ENCODE results near the gene TRPT1. TPM values are rescaled to one million over a fixed set of nuclear protein-coding genes. Genes with fewer than 3 reads are reported as not detected.

The TRPT1 gene
- total and polyA plus RNA-seq, 2 experiments from 2014 or later: 36.9 to 52.2 TPM

DNA sequence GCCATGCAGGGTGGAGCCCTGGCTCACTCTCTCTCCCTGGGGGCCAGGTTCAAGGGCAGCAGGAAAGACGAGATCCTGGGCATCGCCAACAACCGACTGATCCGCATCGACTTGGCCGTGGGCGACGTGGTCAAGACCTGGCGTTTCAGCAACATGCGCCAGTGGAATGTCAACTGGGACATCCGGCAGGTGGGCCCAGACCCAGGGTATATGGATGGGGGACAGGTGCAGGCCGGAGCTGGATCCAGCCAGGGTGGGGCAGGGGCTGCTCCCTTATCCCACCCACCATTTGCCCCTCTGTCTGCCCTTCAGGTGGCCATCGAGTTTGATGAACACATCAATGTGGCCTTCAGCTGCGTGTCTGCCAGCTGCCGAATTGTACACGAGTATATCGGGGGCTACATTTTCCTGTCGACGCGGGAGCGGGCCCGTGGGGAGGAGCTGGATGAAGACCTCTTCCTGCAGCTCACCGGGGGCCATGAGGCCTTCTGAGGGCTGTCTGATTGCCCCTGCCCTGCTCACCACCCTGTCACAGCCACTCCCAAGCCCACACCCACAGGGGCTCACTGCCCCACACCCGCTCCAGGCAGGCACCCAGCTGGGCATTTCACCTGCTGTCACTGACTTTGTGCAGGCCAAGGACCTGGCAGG, 2.9 kb downstream of the TRPT1 start:
- no peak overlapping the region for H3K27ac ChIP-seq (ENCODE audit: low read depth)
- no peak for DNase-seq (ENCODE audit: low spot score)
- H3K36me3 ChIP-seq (ENCODE audit: insufficient read depth): no peaks in the 10 kb centered on the region; the same call in 1 of the 2 replicates
- no peaks in the 10 kb centered on the region for H4K20me1 ChIP-seq (replicated peaks; ENCODE audit: insufficient read depth)
- H3K9me2 ChIP-seq (ENCODE audit: insufficient read depth): no peaks in the 10 kb centered on the region
- H3K79me2 ChIP-seq (replicated peaks; ENCODE audit: insufficient read depth): no peaks in the 10 kb centered on the region; the same call in 1 of the 2 replicates
- no peak overlapping the region for H3K4me3 Mint-ChIP-seq
- peaks cover 9% of the 10 kb centered on the region for H3K4me1 Mint-ChIP-seq
- ATAC-seq: no peak
- H3K4me3 ChIP-seq: no peak overlapping the region
- TF ChIP-seq, protein P1, sequence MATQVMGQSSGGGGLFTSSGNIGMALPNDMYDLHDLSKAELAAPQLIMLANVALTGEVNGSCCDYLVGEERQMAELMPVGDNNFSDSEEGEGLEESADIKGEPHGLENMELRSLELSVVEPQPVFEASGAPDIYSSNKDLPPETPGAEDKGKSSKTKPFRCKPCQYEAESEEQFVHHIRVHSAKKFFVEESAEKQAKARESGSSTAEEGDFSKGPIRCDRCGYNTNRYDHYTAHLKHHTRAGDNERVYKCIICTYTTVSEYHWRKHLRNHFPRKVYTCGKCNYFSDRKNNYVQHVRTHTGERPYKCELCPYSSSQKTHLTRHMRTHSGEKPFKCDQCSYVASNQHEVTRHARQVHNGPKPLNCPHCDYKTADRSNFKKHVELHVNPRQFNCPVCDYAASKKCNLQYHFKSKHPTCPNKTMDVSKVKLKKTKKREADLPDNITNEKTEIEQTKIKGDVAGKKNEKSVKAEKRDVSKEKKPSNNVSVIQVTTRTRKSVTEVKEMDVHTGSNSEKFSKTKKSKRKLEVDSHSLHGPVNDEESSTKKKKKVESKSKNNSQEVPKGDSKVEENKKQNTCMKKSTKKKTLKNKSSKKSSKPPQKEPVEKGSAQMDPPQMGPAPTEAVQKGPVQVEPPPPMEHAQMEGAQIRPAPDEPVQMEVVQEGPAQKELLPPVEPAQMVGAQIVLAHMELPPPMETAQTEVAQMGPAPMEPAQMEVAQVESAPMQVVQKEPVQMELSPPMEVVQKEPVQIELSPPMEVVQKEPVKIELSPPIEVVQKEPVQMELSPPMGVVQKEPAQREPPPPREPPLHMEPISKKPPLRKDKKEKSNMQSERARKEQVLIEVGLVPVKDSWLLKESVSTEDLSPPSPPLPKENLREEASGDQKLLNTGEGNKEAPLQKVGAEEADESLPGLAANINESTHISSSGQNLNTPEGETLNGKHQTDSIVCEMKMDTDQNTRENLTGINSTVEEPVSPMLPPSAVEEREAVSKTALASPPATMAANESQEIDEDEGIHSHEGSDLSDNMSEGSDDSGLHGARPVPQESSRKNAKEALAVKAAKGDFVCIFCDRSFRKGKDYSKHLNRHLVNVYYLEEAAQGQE (IDR thresholded peaks at IDR 0.05; ENCODE audit: unreplicated experiment): no peak
- no peak for TF ChIP-seq POLR2AphosphoS5 (IDR thresholded peaks at IDR 0.05; ENCODE audit: low read depth)
- TF ChIP-seq NANOG (IDR thresholded peaks at IDR 0.05; ENCODE audit: borderline replicate concordance): no peak
- TF ChIP-seq EZH2 (IDR thresholded peaks at IDR 0.05; ENCODE audit: low read depth, unreplicated experiment): no peak
- TF ChIP-seq EZH2phosphoT487 (IDR thresholded peaks at IDR 0.05; ENCODE audit: unreplicated experiment): no peak
- no peaks in the 10 kb centered on the region for H3K27me3 ChIP-seq (ENCODE audit: insufficient read depth)
- no peaks in the 10 kb centered on the region for H3K9me3 Mint-ChIP-seq
- no peaks in the 10 kb centered on the region; the same call in 1 of the 2 replicates for H3K4me1 ChIP-seq (ENCODE audit: insufficient read depth)
- no peak overlapping the region for H2AFZ ChIP-seq
- no peak overlapping the region for H3K27ac Mint-ChIP-seq
- no peak overlapping the region for H3K4me2 ChIP-seq
- H3F3A ChIP-seq (replicated peaks; ENCODE audit: low read depth): no peaks in the 10 kb centered on the region
- H3K27me3 Mint-ChIP-seq (ENCODE audit: insufficient read depth, low read depth, poor library complexity): peaks cover 7% of the 10 kb centered on the region
- H3K36me3 Mint-ChIP-seq (ENCODE audit: low read depth): no peaks in the 10 kb centered on the region

DNA sequence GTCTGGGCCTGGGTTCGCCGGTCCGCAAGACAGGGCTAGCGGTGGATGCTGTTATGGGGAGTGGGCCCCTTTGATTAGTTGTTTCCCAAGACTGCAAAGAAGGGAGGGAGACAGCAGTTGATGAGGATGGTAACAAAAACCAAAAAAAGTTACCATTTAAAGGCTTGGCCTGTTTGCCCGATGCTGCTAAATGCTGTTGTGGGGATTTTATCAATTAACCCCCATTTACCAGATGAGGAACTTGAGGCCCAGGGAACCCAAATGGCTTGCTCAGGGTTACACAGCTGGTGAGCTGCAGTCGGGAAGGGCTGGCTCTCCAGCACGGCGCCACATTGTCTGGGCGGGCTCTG, 3.4 kb downstream of the TRPT1 start:
- H3F3A ChIP-seq (replicated peaks; ENCODE audit: low read depth): no peaks in the 10 kb centered on the region
- ATAC-seq: no peak
- no peak overlapping the region for H3K27ac ChIP-seq (ENCODE audit: low read depth)
- H3K27me3 Mint-ChIP-seq (ENCODE audit: insufficient read depth, low read depth, poor library complexity): peaks cover 9% of the 10 kb centered on the region
- no peak for DNase-seq (ENCODE audit: low spot score)
- H3K4me2 ChIP-seq: no peak overlapping the region
- H3K4me1 ChIP-seq (ENCODE audit: insufficient read depth): no peaks in the 10 kb centered on the region; the same call in 1 of the 2 replicates
- H3K4me3 ChIP-seq: no peak overlapping the region
- H3K9me2 ChIP-seq (ENCODE audit: insufficient read depth): no peaks in the 10 kb centered on the region
- H3K4me1 Mint-ChIP-seq: peaks cover 9% of the 10 kb centered on the region
- no peaks in the 10 kb centered on the region; the same call in 1 of the 2 replicates for H3K79me2 ChIP-seq (replicated peaks; ENCODE audit: insufficient read depth)
- H3K36me3 ChIP-seq (ENCODE audit: insufficient read depth): no peaks in the 10 kb centered on the region; the same call in 1 of the 2 replicates
- no peaks in the 10 kb centered on the region for H3K36me3 Mint-ChIP-seq (ENCODE audit: low read depth)
- no peak overlapping the region for H2AFZ ChIP-seq
- no peak overlapping the region for H3K27ac Mint-ChIP-seq
- TF ChIP-seq CREB1 (CRISPR knock-in tag; IDR thresholded peaks at IDR 0.05; ENCODE audit: low read depth) (no peak), EZH2 (IDR thresholded peaks at IDR 0.05; ENCODE audit: low read depth, unreplicated experiment) (no peak)
- TF ChIP-seq, protein P2, sequence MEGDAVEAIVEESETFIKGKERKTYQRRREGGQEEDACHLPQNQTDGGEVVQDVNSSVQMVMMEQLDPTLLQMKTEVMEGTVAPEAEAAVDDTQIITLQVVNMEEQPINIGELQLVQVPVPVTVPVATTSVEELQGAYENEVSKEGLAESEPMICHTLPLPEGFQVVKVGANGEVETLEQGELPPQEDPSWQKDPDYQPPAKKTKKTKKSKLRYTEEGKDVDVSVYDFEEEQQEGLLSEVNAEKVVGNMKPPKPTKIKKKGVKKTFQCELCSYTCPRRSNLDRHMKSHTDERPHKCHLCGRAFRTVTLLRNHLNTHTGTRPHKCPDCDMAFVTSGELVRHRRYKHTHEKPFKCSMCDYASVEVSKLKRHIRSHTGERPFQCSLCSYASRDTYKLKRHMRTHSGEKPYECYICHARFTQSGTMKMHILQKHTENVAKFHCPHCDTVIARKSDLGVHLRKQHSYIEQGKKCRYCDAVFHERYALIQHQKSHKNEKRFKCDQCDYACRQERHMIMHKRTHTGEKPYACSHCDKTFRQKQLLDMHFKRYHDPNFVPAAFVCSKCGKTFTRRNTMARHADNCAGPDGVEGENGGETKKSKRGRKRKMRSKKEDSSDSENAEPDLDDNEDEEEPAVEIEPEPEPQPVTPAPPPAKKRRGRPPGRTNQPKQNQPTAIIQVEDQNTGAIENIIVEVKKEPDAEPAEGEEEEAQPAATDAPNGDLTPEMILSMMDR (conservative IDR thresholded peaks at IDR 0.05; ENCODE audit: low read depth in 2 of 2): no peak
- no peaks in the 10 kb centered on the region for H3K9me3 Mint-ChIP-seq
- H3K27me3 ChIP-seq (ENCODE audit: insufficient read depth): no peaks in the 10 kb centered on the region
- H3K4me3 Mint-ChIP-seq: no peak overlapping the region
- H4K20me1 ChIP-seq (replicated peaks; ENCODE audit: insufficient read depth): no peaks in the 10 kb centered on the region
